ENCODE results near the gene LRP1. TPM values are rescaled to one million over a fixed set of nuclear protein-coding genes. Genes with fewer than 3 reads are reported as not detected.

LRP1 gene
- total and polyA plus RNA-seq, 2 of the 13 experiments (the other 11 are each of a cell fraction or from before 2014, with no cell fraction given) = 14.7 to 30.8 TPM

DNA sequence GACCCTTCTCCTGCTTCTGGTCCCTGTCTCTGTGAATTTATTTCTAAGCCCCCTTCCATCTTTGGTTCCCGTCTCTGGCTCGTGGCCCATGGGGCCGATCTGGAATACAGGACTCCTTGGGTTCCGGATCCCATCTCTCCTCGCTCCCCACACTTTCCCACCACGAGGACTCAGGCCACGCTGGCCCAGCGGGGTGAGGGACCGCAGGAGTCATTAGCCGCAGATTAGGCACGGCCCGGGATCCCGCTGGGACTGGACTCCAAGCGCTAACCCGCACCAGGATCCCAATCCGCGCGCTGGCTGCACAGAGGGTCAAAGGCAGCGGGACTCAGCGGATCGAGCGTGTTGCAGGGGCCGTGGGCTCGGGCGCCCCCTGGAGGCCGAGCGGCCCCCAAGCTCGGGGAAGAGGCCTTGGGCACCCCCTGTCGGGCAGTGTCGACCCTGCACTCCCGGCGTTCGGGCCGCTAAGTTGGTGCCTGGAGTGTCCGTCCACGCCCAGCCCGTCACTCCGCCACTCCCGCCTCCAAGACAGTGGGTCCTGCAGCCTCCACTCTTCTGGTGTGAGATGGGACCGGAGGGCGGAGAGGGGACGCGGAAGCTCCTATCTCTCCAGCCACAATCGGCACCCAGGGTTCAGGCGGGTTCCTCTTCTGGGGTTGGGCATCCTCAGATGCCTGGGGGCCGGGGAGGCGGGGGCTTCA is 110.7 kb downstream of the LRP1 start (continued):
- TF ChIP-seq, protein P1, sequence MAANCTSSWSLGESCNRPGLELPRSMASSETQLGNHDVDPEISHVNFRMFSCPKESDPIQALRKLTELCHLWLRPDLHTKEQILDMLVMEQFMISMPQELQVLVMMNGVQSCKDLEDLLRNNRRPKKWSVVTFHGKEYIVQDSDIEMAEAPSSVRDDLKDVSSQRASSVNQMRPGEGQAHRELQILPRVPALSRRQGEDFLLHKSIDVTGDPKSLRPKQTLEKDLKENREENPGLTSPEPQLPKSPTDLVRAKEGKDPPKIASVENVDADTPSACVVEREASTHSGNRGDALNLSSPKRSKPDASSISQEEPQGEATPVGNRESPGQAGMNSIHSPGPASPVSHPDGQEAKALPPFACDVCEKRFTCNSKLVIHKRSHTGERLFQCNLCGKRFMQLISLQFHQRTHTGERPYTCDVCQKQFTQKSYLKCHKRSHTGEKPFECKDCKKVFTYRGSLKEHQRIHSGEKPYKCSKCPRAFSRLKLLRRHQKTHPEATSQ (CRISPR knock-in tag; IDR thresholded peaks at IDR 0.05; ENCODE audit: borderline replicate concordance) = 0 out of 2 replicates have a peak, but pooled peaks have one; percentile 47
- TF ChIP-seq GATAD2A (CRISPR knock-in tag; IDR thresholded peaks at IDR 0.05) (peak; percentile 62), KLF6 (CRISPR knock-in tag; IDR thresholded peaks at IDR 0.05) (no peak; the same call in 1 of the 2 replicates), TOE1 (CRISPR knock-in tag; IDR thresholded peaks at IDR 0.05) (no peak), KDM5A (IDR thresholded peaks at IDR 0.05; ENCODE audit: borderline replicate concordance, low read length) (no peak), NFKBIZ (CRISPR knock-in tag; IDR thresholded peaks at IDR 0.05) (no peak), ELF3 (CRISPR knock-in tag; IDR thresholded peaks at IDR 0.05) (peak; percentile 35; the same call in 1 of the 2 replicates), ZBTB3 (CRISPR knock-in tag; IDR thresholded peaks at IDR 0.05; ENCODE audit: borderline replicate concordance, low read depth) (no peak), ZHX2 (IDR thresholded peaks at IDR 0.05; ENCODE audit: low read depth) (peak; percentile 64; the same call in 1 of the 2 replicates), ZHX2 (CRISPR knock-in tag; IDR thresholded peaks at IDR 0.05; ENCODE audit: borderline replicate concordance) (no peak), KLF12 (CRISPR knock-in tag; IDR thresholded peaks at IDR 0.05; ENCODE audit: borderline replicate concordance) (0 out of 2 replicates have a peak, but pooled peaks have one; percentile 1), ZNF33B (CRISPR knock-in tag; IDR thresholded peaks at IDR 0.05) (0 out of 2 replicates have a peak, but pooled peaks have one; percentile 40), EHMT2 (IDR thresholded peaks at IDR 0.05; ENCODE audit: borderline replicate concordance, low read depth, low read length) (no peak), KLF16 (CRISPR knock-in tag; IDR thresholded peaks at IDR 0.05) (peak in 1 of 2 experiments; percentile 49; a peak in 2 of 4 replicates), PRDM15 (CRISPR knock-in tag; IDR thresholded peaks at IDR 0.05) (peak; percentile 82), RNF2 (conservative IDR thresholded peaks at IDR 0.05; ENCODE audit: low read depth) (peak; percentile 57; the same call in 1 of the 2 replicates), SMAD3 (CRISPR knock-in tag; IDR thresholded peaks at IDR 0.05) (no peak), SUZ12 (IDR thresholded peaks at IDR 0.05; ENCODE audit: low read depth, low read length) (no peak; the same call in 1 of the 2 replicates)

Data from HepG2 (cell line).